Stomach (tissue), 4 donors: Measurements from ENCODE around the gene ANKRD11.

Experiments
- EP300 ChIP-seq: sonication (generic); formaldehyde crosslinking; IDR thresholded peaks from one replicate; pipeline ENCODE4 v1.6.1; 2017; ENCODE audit warnings: antibody characterized with exemption
- POLR2A ChIP-seq, 4 donors: fragments of 450-650 bp; IDR thresholded peaks; one replicate each; pipeline ENCODE4 v1.6.1; 2016; ENCODE audit warnings: antibody characterized with exemption in 4 of 4, control low read depth in 2 of 4, mild to moderate bottlenecking in 1 of 4, moderate library complexity in 1 of 4
- POLR2AphosphoS5 ChIP-seq, 3 donors: sonication (generic); formaldehyde crosslinking; IDR thresholded peaks; one replicate each; pipeline ENCODE4 v1.6.1; 2016; ENCODE audit warnings: antibody characterized with exemption in 3 of 3
- TF ChIP-seq, protein P1 (sequence below), 7 experiments: fragments of 450-650 bp in 4 of 7; fragments of 200-600 bp in 3 of 7; sonication (generic) in 3 of 7; IDR thresholded peaks; one replicate each; pipeline ENCODE4 v1.5.1; 2016 to 2019; ENCODE audit warnings: antibody characterized with exemption in 7 of 7, control low read depth in 2 of 7, mild to moderate bottlenecking in 1 of 7

GRCh38 chr16:89264800-89265550 is 225.4 kb downstream of the ANKRD11 start:
- TF ChIP-seq POLR2A (IDR thresholded peaks at IDR 0.05): no peak
- TF ChIP-seq, protein P1, sequence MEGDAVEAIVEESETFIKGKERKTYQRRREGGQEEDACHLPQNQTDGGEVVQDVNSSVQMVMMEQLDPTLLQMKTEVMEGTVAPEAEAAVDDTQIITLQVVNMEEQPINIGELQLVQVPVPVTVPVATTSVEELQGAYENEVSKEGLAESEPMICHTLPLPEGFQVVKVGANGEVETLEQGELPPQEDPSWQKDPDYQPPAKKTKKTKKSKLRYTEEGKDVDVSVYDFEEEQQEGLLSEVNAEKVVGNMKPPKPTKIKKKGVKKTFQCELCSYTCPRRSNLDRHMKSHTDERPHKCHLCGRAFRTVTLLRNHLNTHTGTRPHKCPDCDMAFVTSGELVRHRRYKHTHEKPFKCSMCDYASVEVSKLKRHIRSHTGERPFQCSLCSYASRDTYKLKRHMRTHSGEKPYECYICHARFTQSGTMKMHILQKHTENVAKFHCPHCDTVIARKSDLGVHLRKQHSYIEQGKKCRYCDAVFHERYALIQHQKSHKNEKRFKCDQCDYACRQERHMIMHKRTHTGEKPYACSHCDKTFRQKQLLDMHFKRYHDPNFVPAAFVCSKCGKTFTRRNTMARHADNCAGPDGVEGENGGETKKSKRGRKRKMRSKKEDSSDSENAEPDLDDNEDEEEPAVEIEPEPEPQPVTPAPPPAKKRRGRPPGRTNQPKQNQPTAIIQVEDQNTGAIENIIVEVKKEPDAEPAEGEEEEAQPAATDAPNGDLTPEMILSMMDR (IDR thresholded peaks at IDR 0.05): no peak
- TF ChIP-seq POLR2AphosphoS5 (IDR thresholded peaks at IDR 0.05): no peak
- TF ChIP-seq EP300: no peak
